Inferior parietal cortex (tissue), 1 donor: ENCODE results near the gene NOC3L.
"Not testable (repeated sequence)": the region's sequence is repeated elsewhere in the genome, so short reads cannot be mapped to it uniquely, and the experiment has no call there.

ENCODE experiments used
- DNase-seq: peaks from one replicate; pipeline ENCODE4 v3.0.0-alpha.2; 2016; ENCODE audit errors: extremely low spot score

The NOC3L gene

DNA sequence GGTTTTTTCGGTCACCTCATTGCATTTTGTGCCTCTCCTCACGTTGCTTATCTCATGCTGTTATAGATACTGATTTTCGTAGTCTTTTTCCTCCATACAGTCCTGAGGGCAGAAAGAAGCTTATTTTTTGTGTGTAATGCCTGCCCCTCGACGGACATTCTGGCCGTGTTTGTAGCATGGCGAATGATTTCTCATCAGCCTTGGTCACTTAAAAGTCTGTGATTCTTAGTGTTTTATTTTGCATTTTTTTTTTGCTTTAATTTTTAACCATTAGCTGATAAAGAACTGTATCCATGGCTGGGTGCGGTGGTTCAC lies 469 bp upstream of the NOC3L start:
- DNase-seq: no peak

DNA sequence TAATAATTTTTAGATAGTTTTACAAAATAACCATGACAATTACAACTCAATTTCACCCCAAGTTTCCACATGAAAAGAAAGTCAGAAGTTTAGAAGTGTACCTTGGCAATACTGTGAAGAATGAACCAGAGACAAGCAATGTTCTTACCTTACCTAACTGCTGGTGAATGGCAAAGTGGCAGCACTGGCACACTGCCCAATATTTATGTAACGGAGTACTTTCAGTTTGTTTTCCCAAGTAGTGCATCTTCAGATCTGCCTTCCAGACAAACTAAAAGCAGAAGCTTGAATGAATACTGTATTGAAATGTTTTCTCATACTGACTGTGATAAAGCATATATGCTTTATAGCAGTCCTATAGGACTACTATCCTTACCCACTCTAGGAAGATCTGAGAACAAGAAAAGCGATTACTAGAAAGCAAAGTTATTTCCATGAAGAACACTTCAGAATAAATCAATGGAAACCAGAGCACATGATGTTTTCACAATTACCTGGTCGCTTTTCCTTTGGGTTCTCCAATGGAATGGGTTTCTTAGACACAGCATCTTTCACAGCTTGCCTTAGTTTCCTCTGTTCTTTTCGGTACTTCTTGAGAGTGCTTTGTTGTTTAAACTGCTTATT lies 1.5 kb downstream of the NOC3L start:
- DNase-seq: no peak

DNA sequence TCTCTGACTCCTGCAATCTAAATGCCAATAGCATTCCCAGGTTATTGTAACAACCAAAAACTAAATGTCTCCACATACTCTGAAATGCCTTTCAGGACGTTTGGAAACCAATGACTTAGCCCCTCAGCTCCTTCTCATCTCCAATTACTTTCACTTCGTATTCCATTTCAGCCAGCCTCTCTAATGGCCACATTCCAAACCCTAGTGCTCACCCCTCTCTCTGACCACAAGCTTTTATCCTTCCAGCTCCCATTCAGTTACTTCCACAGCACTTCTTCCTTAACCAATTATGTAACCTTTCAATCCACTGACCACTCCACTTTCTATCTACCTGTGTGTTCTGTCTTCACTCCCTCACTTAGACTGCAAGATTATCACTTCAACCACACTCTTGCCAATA lies 4.3 kb downstream of the NOC3L start:
- DNase-seq: no peak

DNA sequence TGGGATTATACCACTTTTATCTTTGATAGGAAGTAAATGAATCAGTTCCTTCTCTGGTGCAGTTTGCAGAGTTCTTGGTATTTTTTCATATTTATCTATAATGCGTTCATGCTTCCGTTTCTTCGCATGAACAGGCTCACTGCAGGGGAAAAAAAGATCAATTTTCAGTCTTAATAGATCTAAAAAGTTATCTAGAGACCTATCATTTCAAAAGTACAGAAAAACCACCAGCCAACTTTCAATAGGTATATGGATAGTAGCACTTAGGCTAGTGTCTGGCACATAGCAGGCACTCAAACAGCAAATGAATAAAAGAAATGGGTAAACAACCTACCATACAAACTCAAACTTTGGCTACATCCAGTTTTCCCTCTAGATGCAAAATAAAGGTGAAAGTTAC lies 5.5 kb downstream of the NOC3L start:
- DNase-seq: no peak

DNA sequence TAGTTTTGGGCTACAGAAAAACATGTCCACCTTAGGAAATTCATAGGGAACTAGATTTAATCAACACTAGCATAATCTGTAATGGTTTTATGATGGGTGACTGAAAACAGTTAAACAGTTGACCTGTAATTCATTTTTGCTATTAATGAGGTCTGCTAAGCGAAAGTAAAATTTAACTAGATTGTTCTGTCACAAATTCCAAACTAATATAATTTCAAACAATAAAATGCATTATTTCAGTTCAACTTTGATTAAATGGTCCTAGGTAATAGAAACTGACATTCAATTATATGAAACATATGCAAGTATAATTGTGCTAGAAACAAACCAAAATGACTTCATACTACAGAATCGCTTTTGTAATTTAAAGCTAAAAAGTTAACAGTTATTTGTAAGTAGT lies 6.9 kb downstream of the NOC3L start:
- DNase-seq: no peak

DNA sequence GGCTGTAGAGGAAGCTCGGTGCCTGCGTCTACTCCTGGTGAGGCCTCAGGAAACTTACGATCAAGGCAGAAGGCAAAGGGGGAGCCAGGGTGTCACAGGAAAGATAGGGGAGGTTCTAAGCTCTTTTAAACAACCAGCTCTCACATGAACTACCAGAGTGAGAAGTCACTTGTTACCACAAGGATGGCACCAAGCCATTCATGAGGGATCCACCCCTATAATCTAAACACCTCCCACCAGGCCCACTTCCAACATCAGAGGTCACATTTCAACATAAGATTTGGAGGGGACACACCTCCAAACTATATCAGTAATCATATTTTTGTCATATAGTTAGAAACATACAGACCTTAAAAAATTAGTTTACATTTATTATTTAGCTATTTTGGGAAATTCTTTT lies 9.4 kb downstream of the NOC3L start:
- no peak for DNase-seq

DNA sequence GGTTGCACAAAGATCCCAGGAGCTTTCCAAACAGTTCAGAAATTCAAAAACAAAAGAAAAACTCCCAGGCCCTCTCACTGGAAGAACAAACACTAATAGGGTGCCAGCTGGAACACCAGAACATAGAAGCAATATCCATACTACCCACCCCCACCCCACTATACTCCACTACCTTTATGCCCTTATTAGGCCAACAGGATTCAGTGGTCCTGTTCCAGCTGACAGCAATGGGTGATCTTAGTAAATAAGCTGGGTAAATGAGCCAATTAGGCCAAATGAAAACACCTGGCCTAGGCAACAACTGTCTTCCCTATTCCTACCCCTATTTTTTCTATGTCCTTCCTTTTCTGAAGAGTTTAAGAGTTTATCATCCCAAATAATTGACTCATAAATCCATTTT lies 11.7 kb downstream of the NOC3L start:
- DNase-seq: no peak

DNA sequence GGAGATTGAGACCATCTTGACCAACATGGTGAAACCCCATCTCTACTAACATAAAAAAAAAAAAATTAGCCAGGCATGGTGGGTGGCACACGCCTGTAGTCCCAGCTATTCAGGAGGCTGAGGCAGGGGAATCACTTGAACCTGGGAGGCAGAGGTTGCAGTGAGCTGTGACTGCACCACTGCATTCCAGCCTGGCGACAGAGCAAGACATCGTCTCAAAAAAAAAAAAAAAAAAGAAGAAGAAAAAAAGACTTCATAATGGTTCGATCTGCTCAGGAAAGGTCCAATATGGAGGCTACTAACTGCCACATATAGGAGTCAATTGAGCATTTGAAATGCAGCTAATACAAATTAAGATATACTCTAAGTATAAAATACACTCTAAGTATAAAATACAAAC lies 12.2 kb downstream of the NOC3L start:
- not testable (repeated sequence) for DNase-seq

DNA sequence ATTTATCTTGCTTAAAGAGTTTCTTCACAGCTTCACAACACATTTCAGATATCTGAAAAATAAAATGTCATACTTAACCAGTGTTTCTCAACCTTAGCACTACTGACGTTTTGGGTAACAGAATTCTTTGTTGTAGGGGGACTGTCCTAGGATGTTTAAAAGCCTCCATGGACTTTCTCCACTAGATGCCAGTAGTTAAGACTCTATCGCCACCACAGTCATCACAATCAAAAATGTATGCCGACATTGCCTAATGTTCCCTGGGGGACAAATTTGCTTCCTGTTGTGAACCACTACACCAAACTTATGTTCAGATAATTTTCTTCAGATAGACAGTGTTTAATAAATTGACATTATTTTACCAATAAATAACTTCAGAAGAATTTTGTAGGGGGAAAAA lies 13.4 kb downstream of the NOC3L start:
- no peak for DNase-seq

DNA sequence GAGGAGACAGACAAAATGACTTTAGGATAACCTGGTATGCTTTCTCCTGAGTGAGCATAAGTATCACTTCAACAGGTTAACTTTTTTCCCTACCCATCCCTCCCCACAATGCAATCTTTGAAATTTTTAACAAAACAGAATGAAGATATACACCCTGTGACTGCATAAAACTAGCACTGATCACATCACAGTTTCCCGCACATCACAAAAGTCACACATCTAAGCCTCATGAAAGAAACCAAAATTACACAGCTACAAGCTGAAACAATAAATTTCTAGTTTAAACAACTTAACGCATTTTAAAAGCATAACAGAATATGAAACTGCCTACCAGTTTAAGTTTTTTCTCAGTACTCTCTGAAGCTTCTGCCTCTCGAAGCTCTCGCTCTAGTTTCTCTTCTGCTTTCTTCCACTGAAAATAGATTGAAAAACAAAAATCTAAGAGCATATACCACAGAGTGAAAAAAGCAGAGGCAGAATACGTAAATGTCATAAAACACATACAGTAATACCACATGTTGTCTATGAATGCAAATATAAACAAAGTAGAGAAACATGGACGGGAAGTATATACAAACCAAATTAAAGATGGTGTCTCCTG lies 18.1 kb downstream of the NOC3L start:
- DNase-seq: no peak

DNA sequence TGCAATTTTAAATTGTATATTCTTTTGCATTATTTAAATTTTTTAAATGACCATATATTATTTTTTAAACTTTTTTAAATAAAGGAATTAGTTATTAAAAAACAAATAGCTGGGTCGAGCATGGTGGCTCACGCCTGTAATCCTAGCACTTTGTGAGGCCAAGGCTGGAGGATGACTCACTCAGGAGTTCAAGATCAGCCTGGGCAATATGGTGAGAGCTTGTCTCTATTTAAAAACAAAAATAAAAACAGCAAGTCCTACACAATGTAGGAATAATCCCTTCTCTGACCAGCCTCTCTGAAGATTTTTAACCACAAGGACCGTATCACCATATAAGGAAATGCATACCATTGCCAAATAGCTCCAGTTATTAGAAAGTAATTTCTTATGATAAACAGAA lies 19.6 kb downstream of the NOC3L start:
- DNase-seq: no peak

DNA sequence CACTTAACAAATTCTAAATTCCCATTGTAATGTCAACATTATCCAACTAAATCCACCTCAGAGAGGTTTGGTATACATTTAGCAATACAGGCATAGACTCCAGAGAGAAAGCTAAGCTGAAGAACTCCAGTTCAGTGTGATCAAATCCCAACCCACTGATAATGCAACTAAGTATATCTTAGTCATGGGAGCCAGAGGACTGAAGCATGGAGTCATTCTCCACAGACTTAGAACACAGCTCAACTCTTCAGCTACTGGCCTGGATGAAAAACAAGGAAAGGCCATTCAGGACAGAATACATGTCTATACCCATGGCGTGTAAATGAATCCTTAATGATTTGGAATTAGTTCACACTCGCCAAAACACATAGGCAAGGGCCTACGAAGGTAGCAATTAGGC lies 27.9 kb downstream of the NOC3L start:
- no peak for DNase-seq

DNA sequence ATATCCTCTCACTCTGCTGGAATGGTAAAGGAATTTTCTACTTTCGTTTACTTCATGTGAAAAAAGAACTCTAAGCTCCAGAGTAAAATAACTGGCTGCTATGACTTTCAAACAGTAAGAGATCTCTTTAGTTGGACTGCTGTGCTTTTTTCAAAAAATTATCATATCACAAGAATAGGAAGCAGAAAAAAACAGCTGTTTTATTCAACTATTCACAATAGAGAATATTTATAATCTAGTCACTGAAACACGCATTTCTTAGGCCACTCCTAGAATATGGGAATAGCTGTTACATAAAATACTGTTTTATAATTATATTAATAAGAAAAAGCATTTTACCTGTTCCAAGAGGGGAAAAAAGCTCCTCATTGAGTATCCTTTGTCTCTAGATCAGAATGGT lies 29.7 kb downstream of the NOC3L start:
- DNase-seq: no peak

DNA sequence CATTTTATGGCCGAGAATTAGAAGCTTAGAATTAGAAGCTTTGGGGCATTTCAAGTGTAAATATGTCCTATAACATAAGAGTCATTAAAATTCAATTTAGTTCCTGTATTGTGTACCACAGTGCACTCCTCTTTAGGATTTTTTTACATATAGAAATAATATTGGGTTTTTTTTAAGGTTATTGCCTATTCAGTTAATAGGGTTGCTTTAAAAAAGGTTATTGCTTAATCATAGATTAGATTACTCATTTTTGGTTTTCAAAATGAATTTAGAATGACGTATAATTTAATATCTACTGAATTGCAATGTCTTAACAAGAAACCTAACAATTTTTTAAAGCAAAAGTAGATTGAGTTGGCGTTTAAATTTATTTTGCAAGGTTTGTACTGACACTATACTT lies 34.1 kb downstream of the NOC3L start:
- DNase-seq: no peak

DNA sequence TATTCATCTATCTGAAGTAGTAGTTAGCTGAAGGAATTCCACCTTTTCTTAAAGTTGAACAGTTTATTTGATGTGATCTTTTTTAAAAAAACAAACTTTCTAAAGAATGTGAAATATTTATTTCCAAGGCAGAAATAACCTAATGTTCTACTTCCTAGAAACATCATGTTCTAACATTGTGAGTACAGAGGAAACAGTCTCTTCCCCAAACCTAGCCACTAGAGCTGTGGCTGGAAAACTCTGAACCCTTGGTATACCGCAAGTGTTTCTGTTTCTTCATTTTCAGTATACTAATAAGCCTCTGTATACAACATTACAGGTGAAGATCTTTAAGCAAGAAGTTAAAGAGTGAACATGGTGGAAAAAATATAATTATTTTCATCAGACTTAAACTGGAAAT lies 35.1 kb downstream of the NOC3L start:
- DNase-seq: no peak

DNA sequence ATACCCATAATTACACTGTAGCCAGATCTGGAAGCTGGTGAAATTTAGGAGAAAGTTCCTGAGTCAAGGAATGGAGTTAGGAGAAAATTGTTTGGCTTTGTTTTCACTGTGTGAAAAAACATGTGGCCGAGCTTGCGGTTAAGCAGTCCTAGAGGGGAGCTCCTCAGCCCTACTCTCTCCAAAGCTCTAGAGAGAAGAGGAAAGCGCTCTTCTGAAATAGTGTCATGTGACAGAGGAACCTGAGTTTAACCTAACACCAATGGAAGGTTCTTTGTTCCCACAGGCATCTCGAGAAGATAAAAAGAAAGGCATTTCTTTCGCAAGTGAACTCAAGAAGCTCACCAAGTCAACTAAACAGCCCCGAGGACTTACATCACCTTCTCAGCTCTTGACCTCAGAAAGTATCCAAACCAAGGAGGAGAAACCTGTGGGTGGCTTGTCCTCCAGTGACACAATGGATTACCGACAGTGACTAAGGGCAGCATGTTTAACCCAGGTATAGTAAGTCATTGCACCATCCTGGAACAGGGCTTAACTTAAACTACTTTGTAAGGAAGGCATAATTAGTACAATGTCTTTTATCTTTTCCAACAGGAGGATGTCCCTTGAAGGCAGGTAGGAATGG lies 38.0 kb downstream of the NOC3L start:
- no peak for DNase-seq

DNA sequence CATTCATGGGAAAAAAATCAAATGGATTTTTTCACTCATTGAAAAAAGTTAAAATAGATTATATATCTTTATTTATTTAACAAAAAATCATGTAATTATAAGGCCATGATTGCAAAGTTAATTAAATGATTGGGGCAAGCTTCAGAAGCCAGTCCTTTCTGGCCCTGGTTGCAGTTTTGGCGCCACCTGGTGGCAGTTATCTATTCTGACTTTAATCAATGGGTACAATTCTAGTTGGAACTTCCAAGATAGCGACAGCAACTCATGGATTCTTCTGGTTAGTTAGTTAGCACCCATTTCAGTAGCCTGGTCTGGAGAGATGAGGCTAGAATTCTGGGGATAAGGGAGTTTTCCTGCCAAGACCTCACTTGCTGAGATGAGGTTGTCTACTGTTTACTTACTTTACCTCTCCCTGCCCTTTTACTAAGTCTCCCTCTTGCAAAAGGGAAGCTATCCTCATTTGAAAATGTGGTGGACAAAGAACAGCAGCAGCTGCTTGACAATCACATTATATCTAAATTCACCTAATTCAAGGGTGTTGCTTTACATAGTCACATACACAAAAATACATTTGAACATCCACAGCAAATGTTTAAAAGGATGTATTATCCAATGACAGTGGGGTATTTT lies 42.3 kb downstream of the NOC3L start:
- peak; percentile 90 for DNase-seq

DNA sequence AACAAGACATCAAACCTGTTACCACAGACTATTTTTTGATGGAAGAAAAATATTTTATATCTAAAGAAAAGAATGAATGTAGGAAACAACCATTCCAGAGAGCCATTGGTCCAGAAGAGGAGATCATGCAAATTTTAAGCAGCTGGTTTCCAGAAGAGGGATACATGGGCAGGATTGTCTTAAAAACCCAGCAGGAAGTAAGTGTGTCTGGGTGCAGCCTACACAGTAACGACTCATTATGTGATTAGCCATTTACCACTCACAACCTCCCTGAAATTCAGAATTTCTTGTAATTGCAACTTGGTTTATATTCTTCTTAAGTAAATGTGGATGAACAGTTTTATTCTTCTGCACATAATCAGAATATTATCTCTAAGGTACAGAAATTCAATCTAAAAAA lies 46.2 kb downstream of the NOC3L start:
- DNase-seq: no peak

DNA sequence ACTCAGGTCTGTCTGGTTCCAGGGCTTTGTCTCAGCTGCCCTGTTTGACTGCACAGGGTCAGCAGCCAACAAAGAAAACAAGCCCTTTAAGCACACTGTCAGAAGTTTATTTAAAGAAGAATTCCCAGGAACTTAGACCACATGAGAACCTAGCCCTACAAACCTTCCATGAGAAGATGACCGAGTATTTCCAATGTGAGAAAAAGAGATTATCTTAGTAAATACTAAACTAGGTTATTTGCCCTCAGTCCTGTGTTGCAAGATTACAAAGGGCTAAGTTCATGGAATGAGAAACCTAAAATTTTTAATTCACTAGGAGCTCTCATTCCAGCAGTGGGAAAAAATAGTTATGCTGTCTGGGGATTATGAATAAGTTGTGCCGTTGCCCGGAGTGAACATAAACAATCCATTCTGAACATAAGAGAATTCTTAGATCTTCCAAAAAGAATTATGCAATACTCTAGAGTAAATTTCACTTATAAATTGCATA lies 46.7 kb downstream of the NOC3L start:
- no peak for DNase-seq

DNA sequence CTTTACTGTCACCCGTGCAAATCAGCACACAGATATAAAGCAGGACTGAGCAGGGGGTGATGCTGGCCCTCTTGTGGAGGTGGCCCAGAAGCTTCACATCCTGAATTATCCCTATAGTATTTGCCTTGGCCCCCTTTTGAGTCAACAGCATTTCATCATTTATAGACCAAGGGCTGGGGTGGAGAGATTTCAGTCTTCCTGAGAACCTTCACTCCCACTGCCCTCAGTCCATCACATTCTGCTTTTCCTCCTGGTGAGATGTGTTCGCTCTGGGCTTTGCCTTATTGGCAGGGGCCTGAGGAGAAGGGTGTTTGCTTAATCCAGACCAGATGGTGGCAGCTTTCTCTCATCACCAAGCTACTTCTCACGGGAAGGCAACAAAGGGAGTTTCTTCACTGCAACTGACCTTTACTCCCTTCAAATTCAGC lies 47.7 kb downstream of the NOC3L start:
- no peak for DNase-seq

DNA sequence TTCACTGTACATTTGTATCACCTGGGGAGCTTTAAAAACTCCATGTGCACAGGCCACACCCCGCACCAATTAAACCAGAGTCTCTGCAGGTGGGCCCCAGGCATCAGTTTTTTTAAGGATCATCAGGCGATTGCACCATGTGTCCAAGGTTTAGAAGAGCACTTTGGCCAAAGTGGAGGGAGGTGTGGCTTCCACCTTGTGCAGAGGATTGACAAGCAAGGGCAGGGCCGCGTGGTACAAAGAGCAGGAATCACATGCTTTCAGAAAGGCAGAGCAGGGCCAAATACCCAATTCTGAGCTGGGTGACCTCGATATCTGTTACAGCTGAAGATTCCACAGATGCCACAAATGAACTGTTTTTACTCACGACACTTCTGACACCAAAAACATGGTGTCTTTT lies 52.4 kb downstream of the NOC3L start:
- DNase-seq: no peak

DNA sequence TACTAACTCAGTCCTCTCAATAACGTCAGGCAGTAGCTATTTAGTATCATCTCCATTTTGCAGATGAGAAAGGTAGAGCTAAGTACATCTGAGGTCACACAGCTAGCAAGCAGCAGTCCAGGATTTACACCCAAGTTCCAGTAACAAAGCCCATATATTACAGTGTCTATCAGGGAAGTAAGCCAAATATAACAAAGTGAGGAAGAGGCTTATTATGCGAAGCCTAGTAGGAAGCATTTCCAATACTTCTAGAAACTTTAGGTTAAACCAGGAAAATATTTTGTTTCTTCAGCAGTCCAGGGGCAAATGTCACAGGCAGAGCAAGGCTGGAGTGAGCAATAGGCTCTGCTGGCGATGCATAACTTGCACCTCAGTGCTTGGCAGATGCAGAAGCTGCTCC lies 53.9 kb downstream of the NOC3L start:
- no peak for DNase-seq

DNA sequence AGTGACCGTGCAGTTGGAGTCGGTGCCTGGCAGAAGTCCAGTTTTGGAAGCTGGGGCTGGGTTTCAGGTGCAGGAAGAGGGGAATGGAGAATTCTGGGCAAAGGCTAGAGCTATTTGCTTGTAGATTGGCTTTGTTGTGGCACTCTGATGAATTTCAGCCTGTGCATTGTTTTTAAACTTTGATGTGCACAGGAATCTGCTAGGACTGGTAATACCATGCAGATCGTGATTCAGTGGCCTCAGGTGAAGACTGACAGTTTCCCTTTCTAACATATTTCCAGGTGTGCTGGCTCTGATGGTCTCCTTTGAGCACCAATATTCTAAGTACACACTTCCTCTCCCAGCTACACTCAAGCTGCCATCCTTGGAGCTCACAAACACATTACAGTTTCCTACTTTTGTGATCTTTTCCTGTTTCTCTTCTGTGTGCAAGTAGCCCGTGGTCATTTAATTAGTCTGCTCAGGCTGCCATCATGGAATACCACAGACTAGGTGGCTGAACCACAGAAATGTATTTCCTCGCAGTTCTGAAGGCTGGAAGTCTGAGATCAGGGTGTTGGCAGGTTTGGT lies 55.6 kb downstream of the NOC3L start:
- DNase-seq: no peak
